ENCODE results near the gene ACIN1.

GRCh38 chr14:23047751-23048693, 46.9 kb downstream of the ACIN1 start:
- TF ChIP-seq CTCF (conservative IDR thresholded peaks at IDR 0.05; ENCODE audit: low read depth in 2 of 2) (no peak), REST (IDR thresholded peaks at IDR 0.05; ENCODE audit: unreplicated experiment) (no peak), POLR2AphosphoS5 (IDR thresholded peaks at IDR 0.05; ENCODE audit: low read depth) (no peak), ZNF331 (CRISPR knock-in tag; IDR thresholded peaks at IDR 0.05; ENCODE audit: low read depth) (no peak)

All from GM23338 (cell line).